Keratinocyte (primary cell): ENCODE data around the gene ADGRG1. TPM values are rescaled to one million over a fixed set of nuclear protein-coding genes. Genes with fewer than 3 reads are reported as not detected.

ENCODE experiments used
- DNase-seq: peaks from one replicate; pipeline ENCODE4 v3.0.0-alpha.2; 2011; ENCODE audit warnings: low read depth, missing footprints, low spot score
- FAIRE-seq: peaks from 2 replicates; lab custom pipeline; 2011; peaks lifted over from hg19 to GRCh38; lab: Jason Lieb, UNC
- H2AFZ ChIP-seq: 2 replicates; pipeline ENCODE4 v1.6.0; 2012; ENCODE audit warnings: low read length, control low read depth, inconsistent platforms; ENCODE audit not compliant: control insufficient read depth
- H3K27ac ChIP-seq: 2 replicates; pipeline ENCODE4 v1.5.1; 2011; ENCODE audit warnings: low read length; ENCODE audit not compliant: control insufficient read depth, insufficient read depth
- H3K27me3 ChIP-seq: 3 replicates; pipeline ENCODE4 v1.6.0; 2011; ENCODE audit warnings: low read length; ENCODE audit not compliant: control insufficient read depth, insufficient read depth; ENCODE audit errors: extremely low read depth
- H3K36me3 ChIP-seq, 2 experiments: 2 replicates in 1 of 2; 3 replicates in 1 of 2; pipeline ENCODE4 v1.5.1; 2011; ENCODE audit warnings: low read length in 2 of 2, mild to moderate bottlenecking in 1 of 2; ENCODE audit not compliant: control insufficient read depth in 2 of 2, insufficient read depth in 2 of 2; ENCODE audit errors: extremely low read depth in 1 of 2
- H3K4me1 ChIP-seq: 3 replicates; pipeline ENCODE4 v1.5.1; 2011; ENCODE audit warnings: low read length; ENCODE audit not compliant: control insufficient read depth, insufficient read depth; ENCODE audit errors: extremely low read depth
- H3K4me2 ChIP-seq: 3 replicates; pipeline ENCODE4 v1.6.0; 2011; ENCODE audit warnings: low read depth, low read length; ENCODE audit not compliant: control insufficient read depth, insufficient read depth; ENCODE audit errors: extremely low read depth
- H3K4me3 ChIP-seq, 3 experiments: fragments of 200-600 bp in 1 of 3; sonication (generic) in 1 of 3; 2 replicates in 2 of 3; 3 replicates in 1 of 3; pipeline ENCODE4 v1.5.1; 2011 to 2016; ENCODE audit warnings: low read length in 3 of 3, mild to moderate bottlenecking in 3 of 3, control low read depth in 2 of 3, inconsistent platforms in 1 of 3, low read depth in 1 of 3, mixed read lengths in 1 of 3, mixed run types in 1 of 3, moderate library complexity in 1 of 3; ENCODE audit not compliant: control insufficient read depth in 2 of 3, insufficient read depth in 2 of 3; ENCODE audit errors: extremely low read depth in 1 of 3
- H3K79me2 ChIP-seq: 2 replicates; pipeline ENCODE4 v1.6.0; 2012; ENCODE audit warnings: low read length; ENCODE audit not compliant: control insufficient read depth, insufficient read depth
- H3K9ac ChIP-seq: 3 replicates; pipeline ENCODE4 v1.6.0; 2011; ENCODE audit warnings: low read length; ENCODE audit not compliant: control insufficient read depth, insufficient read depth; ENCODE audit errors: extremely low read depth
- H3K9me1 ChIP-seq: 3 replicates; pipeline ENCODE4 v1.6.0; 2011; ENCODE audit warnings: low read length; ENCODE audit not compliant: control insufficient read depth, insufficient read depth; ENCODE audit errors: extremely low read depth
- H3K9me3 ChIP-seq: 2 replicates; pipeline ENCODE4 v1.5.1; 2012; ENCODE audit warnings: low read depth, low read length; ENCODE audit not compliant: control insufficient read depth
- H4K20me1 ChIP-seq: 3 replicates; pipeline ENCODE4 v1.6.0; 2011; ENCODE audit warnings: low read length; ENCODE audit not compliant: control insufficient read depth, insufficient read depth; ENCODE audit errors: extremely low read depth
- EZH2 ChIP-seq: IDR thresholded peaks from one replicate; pipeline ENCODE4 v1.6.1; 2012; ENCODE audit warnings: inconsistent platforms, mild to moderate bottlenecking, low read length, moderate library complexity
- dilution Hi-C: fragments of 300-500 bp; cut with MboI; formaldehyde crosslinking; loops from one replicate; pipeline ENCODE4 v1.7.0; 2020; ENCODE audit warnings: low sequenced_read_pairs; ENCODE audit not compliant: extremely low pct_ligation_motif_present
- polyA plus RNA-seq, 5 experiments: library from polyadenylated mRNA; depleted of rRNA in 3 of 5; stranded (reverse) in 3 of 5; stranded (forward) in 1 of 5; unstranded in 1 of 5; fragments of >200 nt; gene quantifications; 1 replicate in 1 of 5; 2 replicates in 3 of 5; 3 replicates in 1 of 5; pipeline versions ENCODE4 v1.2.1 to v1.2.3, GENCODE V29; 2011 to 2012; ENCODE audit warnings: missing spikeins in 2 of 5, low read depth in 1 of 5, low replicate concordance in 1 of 5
- TF ChIP-seq, protein P1 (sequence below), 3 experiments: IDR thresholded peaks in 1 of 3; conservative IDR thresholded peaks in 1 of 3; optimal IDR thresholded peaks in 1 of 3; 2 replicates in 2 of 3; 3 replicates in 1 of 3; pipeline versions ENCODE3 to v1.5.1; 2011; ENCODE audit warnings: low read length in 3 of 3, mild to moderate bottlenecking in 3 of 3, moderate library complexity in 2 of 3, control low read depth in 1 of 3, inconsistent platforms in 1 of 3; ENCODE audit not compliant: insufficient read depth in 2 of 3; ENCODE audit errors: extremely low read depth in 1 of 3

The ADGRG1 gene
- polyA plus RNA-seq, 1 donor (not counting 4 experiments of a cell fraction or from before 2014, with no cell fraction given) = 28.4 TPM

DNA sequence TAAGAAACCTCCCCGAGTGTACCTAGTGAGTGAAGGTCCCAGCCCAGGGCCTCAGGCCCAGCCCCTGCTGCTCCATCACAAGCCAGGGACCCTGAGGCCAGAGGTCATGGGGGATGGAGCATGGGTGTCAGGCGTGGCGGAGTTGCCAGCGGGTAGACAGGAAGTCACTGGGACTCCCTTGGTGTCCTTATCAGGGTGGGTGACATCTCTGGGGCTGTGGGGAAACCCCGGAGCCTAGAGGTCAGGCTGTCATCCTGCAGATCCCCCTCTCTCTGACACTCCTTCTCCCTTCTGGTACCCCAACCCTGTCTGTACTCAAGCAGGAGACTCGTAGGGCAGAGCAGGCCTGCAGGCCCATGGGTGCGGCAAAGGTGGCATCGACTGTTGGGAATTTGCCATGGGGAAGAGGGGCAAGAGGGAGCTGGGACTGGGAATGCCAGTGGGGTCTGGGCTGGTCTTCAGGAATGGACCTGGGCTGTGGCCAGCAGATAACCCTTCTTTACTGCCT, 10.8 kb upstream of the ADGRG1 start:
- Histone ChIP-seq H3K79me2 (peaks cover 24% of the 10 kb centered on the region), H2AFZ (no peak overlapping the region), H4K20me1 (no peaks in the 10 kb centered on the region), H3K9ac (no peak overlapping the region), H3K4me3 (no peak overlapping the region), H3K4me1 (peaks cover 41% of the 10 kb centered on the region), H3K9me1 (no peaks in the 10 kb centered on the region), H3K27ac (no peak overlapping the region), H3K9me3 (no peaks in the 10 kb centered on the region), H3K36me3 (no peaks in the 10 kb centered on the region), H3K27me3 (no peaks in the 10 kb centered on the region), H3K4me2 (no peak overlapping the region)
- no peak for FAIRE-seq
- TF ChIP-seq EZH2 = no peak
- TF ChIP-seq, protein P1, sequence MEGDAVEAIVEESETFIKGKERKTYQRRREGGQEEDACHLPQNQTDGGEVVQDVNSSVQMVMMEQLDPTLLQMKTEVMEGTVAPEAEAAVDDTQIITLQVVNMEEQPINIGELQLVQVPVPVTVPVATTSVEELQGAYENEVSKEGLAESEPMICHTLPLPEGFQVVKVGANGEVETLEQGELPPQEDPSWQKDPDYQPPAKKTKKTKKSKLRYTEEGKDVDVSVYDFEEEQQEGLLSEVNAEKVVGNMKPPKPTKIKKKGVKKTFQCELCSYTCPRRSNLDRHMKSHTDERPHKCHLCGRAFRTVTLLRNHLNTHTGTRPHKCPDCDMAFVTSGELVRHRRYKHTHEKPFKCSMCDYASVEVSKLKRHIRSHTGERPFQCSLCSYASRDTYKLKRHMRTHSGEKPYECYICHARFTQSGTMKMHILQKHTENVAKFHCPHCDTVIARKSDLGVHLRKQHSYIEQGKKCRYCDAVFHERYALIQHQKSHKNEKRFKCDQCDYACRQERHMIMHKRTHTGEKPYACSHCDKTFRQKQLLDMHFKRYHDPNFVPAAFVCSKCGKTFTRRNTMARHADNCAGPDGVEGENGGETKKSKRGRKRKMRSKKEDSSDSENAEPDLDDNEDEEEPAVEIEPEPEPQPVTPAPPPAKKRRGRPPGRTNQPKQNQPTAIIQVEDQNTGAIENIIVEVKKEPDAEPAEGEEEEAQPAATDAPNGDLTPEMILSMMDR (optimal IDR thresholded peaks at IDR 0.05 in 1 of 3, IDR thresholded peaks at IDR 0.05 in 1 of 3, conservative IDR thresholded peaks at IDR 0.05 in 1 of 3; ENCODE audit: extremely low read depth in 1 of 3, insufficient read depth in 2 of 3, low read length in 3 of 3) = no peak
- dilution Hi-C loops = no loop called here
- DNase-seq = no peak

DNA sequence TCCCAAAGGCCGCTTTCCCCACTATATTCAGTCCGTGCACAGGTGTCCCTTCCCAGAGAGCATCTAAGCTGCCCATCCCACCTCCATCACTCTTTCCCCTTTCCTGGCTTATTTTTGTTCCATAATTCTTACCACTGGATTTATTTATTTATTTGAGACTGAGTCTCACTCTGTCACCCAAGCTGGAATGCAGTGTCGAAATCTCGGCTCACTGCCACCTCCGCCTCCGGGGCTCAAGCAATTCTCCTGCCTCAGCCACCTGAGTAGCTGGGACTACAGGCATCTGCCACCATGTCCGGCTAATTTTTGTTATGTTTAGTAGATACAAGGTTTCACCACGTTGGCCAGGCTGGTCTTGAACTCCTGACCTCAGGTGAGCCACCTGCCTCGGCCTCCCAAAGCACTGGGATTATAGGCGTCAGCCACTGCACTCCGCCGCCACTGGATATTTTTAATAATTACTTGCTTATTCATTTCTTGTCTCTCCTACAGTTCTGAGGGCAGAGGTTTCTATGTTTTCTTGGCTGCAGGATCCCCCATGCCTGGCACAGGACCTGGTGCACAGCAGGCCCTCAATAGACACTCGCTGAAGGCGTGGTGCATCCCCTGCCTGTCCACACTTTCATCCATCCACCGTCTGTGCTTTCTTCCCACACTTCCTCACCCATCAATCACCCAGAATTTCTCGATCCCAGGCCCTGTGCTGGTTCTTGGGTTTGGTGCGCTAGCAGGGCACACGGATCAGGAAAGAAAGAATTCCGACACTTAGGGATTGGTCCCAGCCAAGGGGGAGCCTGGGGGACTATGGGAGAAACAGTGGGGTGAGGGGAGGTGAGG, 9.9 kb upstream of the ADGRG1 start:
- Histone ChIP-seq H3K27ac (no peak overlapping the region), H3K4me2 (peak overlapping the region; percentile 94), H3K4me1 (peaks cover 49% of the 10 kb centered on the region)

More for the DNA sequence above, 9.9 kb upstream of the ADGRG1 start:
- TF ChIP-seq, protein P1 (optimal IDR thresholded peaks at IDR 0.05 in 1 of 3, IDR thresholded peaks at IDR 0.05 in 1 of 3, conservative IDR thresholded peaks at IDR 0.05 in 1 of 3; ENCODE audit: extremely low read depth in 1 of 3, insufficient read depth in 2 of 3, low read length in 3 of 3) = no peak
- no peak for TF ChIP-seq EZH2
- H3K27me3 ChIP-seq = no peaks in the 10 kb centered on the region
- H3K9me1 ChIP-seq = no peaks in the 10 kb centered on the region
- dilution Hi-C loops = no loop called here
- no peaks in the 10 kb centered on the region for H3K9me3 ChIP-seq
- H4K20me1 ChIP-seq = no peaks in the 10 kb centered on the region
- no peak overlapping the region for H3K9ac ChIP-seq
- H3K36me3 ChIP-seq = no peaks in the 10 kb centered on the region
- no peak overlapping the region for H3K4me3 ChIP-seq
- FAIRE-seq = no peak
- H2AFZ ChIP-seq = no peak overlapping the region
- H3K79me2 ChIP-seq = peaks cover 27% of the 10 kb centered on the region
- no peak for DNase-seq
